ENCODE results near the gene MIEN1.

- TF ChIP-seq ATF1 (CRISPR knock-in tag; IDR thresholded peaks at IDR 0.05) = no peak
- TF ChIP-seq CTCF (IDR thresholded peaks at IDR 0.05) = no peak
Observed at GRCh38 chr17:39737760-39738567, 7.6 kb upstream of the MIEN1 start, which contains the start of gene GRB7.

Measured in WTC11 (cell line).